Measurements from ENCODE around the gene SMOC2.

SMOC2 gene

DNA sequence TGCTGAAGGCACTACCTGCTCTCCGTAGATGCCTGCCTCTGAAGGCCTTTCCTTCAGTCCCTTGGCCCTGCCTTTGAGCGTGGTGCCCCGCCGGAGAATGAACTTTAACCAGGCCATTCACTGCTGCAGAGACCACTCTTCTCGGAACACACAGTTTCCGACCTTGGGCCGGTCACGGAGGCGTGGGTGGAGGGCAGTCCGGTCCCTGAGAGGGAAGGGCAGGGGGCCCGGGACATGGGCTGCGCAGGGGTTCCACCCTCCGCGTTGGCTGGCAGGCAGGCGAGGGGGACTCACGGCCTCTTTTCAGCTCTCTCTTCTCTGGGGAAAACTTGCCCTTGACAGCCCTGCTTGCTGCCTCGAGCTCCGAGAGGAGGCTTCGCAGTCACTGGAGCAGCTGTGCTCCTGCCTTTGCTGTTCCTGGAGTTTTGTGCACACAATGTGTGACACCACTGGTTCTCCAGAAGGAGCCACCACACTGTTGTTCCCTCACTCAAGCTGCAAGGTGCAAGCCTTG lies 187.8 kb downstream of the SMOC2 start:
- no peak overlapping the region for H3K4me3 ChIP-seq (replicated peaks; ENCODE audit: low read depth, low read length)
- TF ChIP-seq CTCF (IDR thresholded peaks at IDR 0.05; ENCODE audit: low read length, missing control alignments), result no peak
- no peak for DNase-seq (ENCODE audit: low read depth)

DNA sequence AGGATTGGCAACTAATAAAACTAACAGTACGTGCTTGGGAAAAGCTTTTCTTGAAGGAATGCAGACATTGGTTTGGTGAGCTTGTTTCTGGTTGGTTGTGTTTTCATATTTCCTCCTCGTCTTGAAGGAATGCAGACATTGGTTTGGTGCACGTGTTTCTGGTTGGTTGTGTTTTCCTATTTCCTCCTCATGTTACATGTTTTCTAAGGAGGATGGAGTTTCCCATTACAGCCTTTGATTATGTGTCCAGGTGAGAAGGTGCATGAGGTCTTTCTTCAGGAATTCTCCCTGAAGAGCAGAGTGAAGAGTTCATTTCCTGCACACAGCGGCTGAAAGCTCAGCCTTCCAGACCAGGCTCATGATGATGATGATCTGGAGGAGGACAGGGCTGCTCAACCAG lies 190.6 kb downstream of the SMOC2 start:
- no peak for TF ChIP-seq CTCF (IDR thresholded peaks at IDR 0.05; ENCODE audit: low read length, missing control alignments)
- H3K4me3 ChIP-seq (replicated peaks; ENCODE audit: low read depth, low read length), result no peak overlapping the region
- no peak for DNase-seq (ENCODE audit: low read depth)

GRCh38 chr6:168632694-168633093 lies 191.7 kb downstream of the SMOC2 start:
- no peak for DNase-seq (ENCODE audit: low read depth)
- no peak overlapping the region for H3K4me3 ChIP-seq (replicated peaks; ENCODE audit: low read depth, low read length)
- no peak for TF ChIP-seq CTCF (IDR thresholded peaks at IDR 0.05; ENCODE audit: low read length, missing control alignments)

DNA sequence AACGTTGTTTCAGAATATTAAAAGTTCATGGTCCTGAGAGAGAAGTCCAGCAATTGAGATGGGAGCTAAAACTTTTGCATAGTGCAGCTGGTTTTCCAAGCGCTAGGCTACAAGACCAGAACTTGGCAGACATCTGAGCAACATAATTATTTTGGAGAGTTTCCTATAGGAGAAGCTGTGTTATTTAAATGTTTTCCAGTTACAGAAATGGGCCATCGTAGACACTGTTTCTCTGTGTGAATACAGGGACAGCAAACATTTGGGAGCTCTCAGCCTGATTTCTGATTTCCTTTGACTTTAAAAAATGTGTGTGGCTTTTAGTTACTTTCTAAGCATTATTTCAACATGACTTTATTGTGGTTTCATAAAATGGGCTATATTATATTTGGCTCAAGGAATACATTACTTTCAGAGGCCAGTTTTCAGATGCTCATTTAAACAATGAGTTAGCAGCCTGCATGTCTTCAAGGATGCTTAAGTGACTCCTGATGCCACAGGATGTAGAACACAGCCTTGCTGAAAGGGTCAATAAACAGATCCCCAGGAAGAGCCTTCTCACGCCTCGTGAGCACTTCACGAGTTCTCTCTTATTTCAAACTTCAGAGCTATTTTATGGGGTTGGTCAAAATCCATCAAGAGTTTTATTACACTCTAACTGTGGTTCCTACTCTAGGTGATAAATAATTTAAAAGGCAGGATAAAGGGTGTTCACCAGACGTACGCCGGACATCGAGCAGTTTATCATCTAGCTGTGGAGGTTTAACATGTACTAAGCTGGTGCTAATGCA lies 193.8 kb downstream of the SMOC2 start:
- no peak for TF ChIP-seq CTCF (IDR thresholded peaks at IDR 0.05; ENCODE audit: low read length, missing control alignments)
- no peak for DNase-seq (ENCODE audit: low read depth)
- no peak overlapping the region for H3K4me3 ChIP-seq (replicated peaks; ENCODE audit: low read depth, low read length)

GRCh38 chr6:168636147-168637004 lies 195.4 kb downstream of the SMOC2 start:
- H3K4me3 ChIP-seq (replicated peaks; ENCODE audit: low read depth, low read length), result no peak overlapping the region
- no peak for TF ChIP-seq CTCF (IDR thresholded peaks at IDR 0.05; ENCODE audit: low read length, missing control alignments)
- DNase-seq (ENCODE audit: low read depth), result no peak

GRCh38 chr6:168637834-168638233 lies 196.8 kb downstream of the SMOC2 start:
- TF ChIP-seq CTCF (IDR thresholded peaks at IDR 0.05; ENCODE audit: low read length, missing control alignments), result no peak
- DNase-seq (ENCODE audit: low read depth), result no peak
- H3K4me3 ChIP-seq (replicated peaks; ENCODE audit: low read depth, low read length), result no peak overlapping the region

All from fibroblast of pulmonary artery (primary cell).